OCI-LY7 (cell line): ENCODE data around the gene SYVN1. TPM values are rescaled to one million over a fixed set of nuclear protein-coding genes. Genes with fewer than 3 reads are reported as not detected.

Source experiments
- BruUV-seq: library from RNA; stranded (reverse); fragments of 400-500 nt; replicated peaks from 2 replicates; lab custom pipeline; 2021; lab: Mats Ljungman, UMichigan
- CTCF ChIA-PET: fragments of 300-600 bp; sonication (Branson Sonifier 250); formaldehyde crosslinking; loops from one replicate; lab custom pipeline; 2022; ENCODE audit warnings: antibody characterized with exemption; ENCODE audit not compliant: unreplicated experiment; lab: Charles Lee
- POLR2A ChIA-PET: fragments of 300-600 bp; sonication (Branson Sonifier 250); formaldehyde crosslinking; loops from one replicate; lab custom pipeline; 2022; ENCODE audit warnings: antibody characterized with exemption; lab: Charles Lee
- DNase-seq: peaks from one replicate; pipeline ENCODE4 v3.0.0-alpha.2; 2015; ENCODE audit warnings: low spot score
- H2AFZ ChIP-seq: fragments of 200-600 bp; sonication (generic), shearing (Covaris generic); 2 replicates; pipeline ENCODE4 v1.6.1; 2014; ENCODE audit warnings: mild to moderate bottlenecking, antibody characterized with exemption, low read length, moderate library complexity
- H3K27ac ChIP-seq: fragments of 200-600 bp; sonication (generic); 2 replicates; pipeline ENCODE4 v1.5.1; 2014; ENCODE audit warnings: mixed run types, low read depth, mild to moderate bottlenecking, moderate library complexity, low read length, inconsistent platforms; ENCODE audit not compliant: poor library complexity, severe bottlenecking
- H3K36me3 ChIP-seq: fragments of 200-600 bp; sonication (generic); 2 replicates; pipeline ENCODE4 v1.6.1; 2014; ENCODE audit warnings: mild to moderate bottlenecking, antibody characterized with exemption, low read length, moderate library complexity, mixed read lengths; ENCODE audit not compliant: insufficient read depth
- H3K4me1 ChIP-seq: fragments of 200-600 bp; sonication (generic); 2 replicates; pipeline ENCODE4 v1.5.1; 2014; ENCODE audit warnings: mild to moderate bottlenecking, low read length; ENCODE audit not compliant: insufficient read depth, poor library complexity, severe bottlenecking
- H3K4me2 ChIP-seq: fragments of 200-600 bp; sonication (generic); 2 replicates; pipeline ENCODE4 v1.6.1; 2014; ENCODE audit warnings: mild to moderate bottlenecking, low read length
- H3K4me3 ChIP-seq: fragments of 200-600 bp; sonication (generic); 2 replicates; pipeline ENCODE4 v1.5.1; 2014; ENCODE audit warnings: mild to moderate bottlenecking, low read depth, low read length; ENCODE audit not compliant: poor library complexity, severe bottlenecking
- H3K79me2 ChIP-seq: fragments of 200-600 bp; sonication (generic); 2 replicates; pipeline ENCODE4 v1.6.1; 2016; ENCODE audit warnings: low read depth, mild to moderate bottlenecking, low read length, moderate library complexity, mixed read lengths; ENCODE audit not compliant: insufficient read depth
- H3K9me2 ChIP-seq: fragments of 200-600 bp; sonication (generic); 2 replicates; pipeline ENCODE4 v1.6.1; 2016; ENCODE audit warnings: mild to moderate bottlenecking, low read length, mixed read lengths; ENCODE audit not compliant: insufficient read depth
- H3K9me3 ChIP-seq: fragments of 200-600 bp; sonication (generic); 2 replicates; pipeline ENCODE4 v1.6.1; 2014; ENCODE audit warnings: mild to moderate bottlenecking, mixed run types, low read length, mixed read lengths
- H4K20me1 ChIP-seq: fragments of 200-600 bp; sonication (generic); 2 replicates; pipeline ENCODE4 v1.6.1; 2014; ENCODE audit warnings: mild to moderate bottlenecking, antibody characterized with exemption, low read length, moderate library complexity, mixed read lengths; ENCODE audit not compliant: insufficient read depth
- EZH2phosphoT487 ChIP-seq: fragments of 200-600 bp; sonication (generic); IDR thresholded peaks from 2 replicates; pipeline ENCODE4 v1.6.1; 2018; ENCODE audit warnings: low read depth, borderline replicate concordance, mild to moderate bottlenecking, mixed run types, antibody characterized with exemption, low read length, moderate library complexity, mixed read lengths
- intact Hi-C: fragments of 100-400 bp; cut with micrococcal nuclease; formaldehyde crosslinking; loops from one replicate; pipeline ENCODE4 v1.10.0; 2022; ENCODE audit not compliant: unreplicated experiment
- total RNA-seq, 2 experiments: library from RNA; depleted of rRNA in 1 of 2; stranded (reverse); fragments of >200 nt in 1 of 2; shearing (Covaris generic) in 1 of 2; gene quantifications; 2 replicates each; pipeline ENCODE4 v1.2.3, GENCODE V29; 2014 to 2022
- TF ChIP-seq, protein P1 (sequence below): fragments of 200-600 bp; sonication (generic); conservative IDR thresholded peaks from 2 replicates; pipeline ENCODE4 v1.5.1; 2014; ENCODE audit warnings: mild to moderate bottlenecking, antibody characterized with exemption, low read length, moderate library complexity, mixed read lengths

The SYVN1 gene
- total RNA-seq, 2 experiments from 2014 or later: 134 to 310 TPM

DNA sequence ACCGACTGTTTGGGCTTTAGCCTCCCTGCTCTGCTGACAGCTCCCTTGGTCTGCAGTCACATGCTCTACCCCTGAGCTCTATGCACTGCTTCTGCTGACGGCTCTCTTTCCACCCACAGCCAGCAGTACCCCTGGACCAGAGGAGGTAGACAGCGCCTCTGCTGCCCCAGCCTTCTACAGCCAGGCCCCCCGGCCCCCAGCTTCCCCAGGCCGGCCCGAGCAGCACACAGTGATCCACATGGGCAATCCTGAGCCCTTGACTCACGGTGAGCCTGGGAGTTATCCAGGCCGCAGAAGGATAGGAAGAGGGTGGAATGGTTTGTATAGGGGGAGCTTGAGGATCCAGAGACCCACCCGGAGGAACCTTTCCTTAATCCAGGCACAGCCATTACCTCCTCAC lies 47.5 kb downstream of the SYVN1 start:
- Histone ChIP-seq H3K9me2 (no peaks in the 10 kb centered on the region), H3K4me1 (peaks cover 28% of the 10 kb centered on the region), H3K9me3 (no peaks in the 10 kb centered on the region), H3K36me3 (peaks cover 38% of the 10 kb centered on the region), H3K79me2 (peaks cover 32% of the 10 kb centered on the region), H3K4me2 (no peak overlapping the region), H2AFZ (no peak overlapping the region), H3K4me3 (no peak overlapping the region), H3K27ac (no peak overlapping the region), H4K20me1 (peaks cover 8% of the 10 kb centered on the region; the same call in 1 of the 2 replicates)
- BruUV-seq: no TSS peak
- CTCF ChIA-PET: interaction anchor here (0.6 kb wide), 1 partner anchor 88 kb away, joined by 6 read pairs; no protein-coding TSS in a partner anchor
- TF ChIP-seq, protein P1, sequence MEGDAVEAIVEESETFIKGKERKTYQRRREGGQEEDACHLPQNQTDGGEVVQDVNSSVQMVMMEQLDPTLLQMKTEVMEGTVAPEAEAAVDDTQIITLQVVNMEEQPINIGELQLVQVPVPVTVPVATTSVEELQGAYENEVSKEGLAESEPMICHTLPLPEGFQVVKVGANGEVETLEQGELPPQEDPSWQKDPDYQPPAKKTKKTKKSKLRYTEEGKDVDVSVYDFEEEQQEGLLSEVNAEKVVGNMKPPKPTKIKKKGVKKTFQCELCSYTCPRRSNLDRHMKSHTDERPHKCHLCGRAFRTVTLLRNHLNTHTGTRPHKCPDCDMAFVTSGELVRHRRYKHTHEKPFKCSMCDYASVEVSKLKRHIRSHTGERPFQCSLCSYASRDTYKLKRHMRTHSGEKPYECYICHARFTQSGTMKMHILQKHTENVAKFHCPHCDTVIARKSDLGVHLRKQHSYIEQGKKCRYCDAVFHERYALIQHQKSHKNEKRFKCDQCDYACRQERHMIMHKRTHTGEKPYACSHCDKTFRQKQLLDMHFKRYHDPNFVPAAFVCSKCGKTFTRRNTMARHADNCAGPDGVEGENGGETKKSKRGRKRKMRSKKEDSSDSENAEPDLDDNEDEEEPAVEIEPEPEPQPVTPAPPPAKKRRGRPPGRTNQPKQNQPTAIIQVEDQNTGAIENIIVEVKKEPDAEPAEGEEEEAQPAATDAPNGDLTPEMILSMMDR: no peak
- no peak for TF ChIP-seq EZH2phosphoT487
- POLR2A ChIA-PET: no interaction called here
- DNase-seq: no peak
- intact Hi-C loops: loop anchor here (10.0 kb wide), 2 partner anchors 172 to 242 kb away; partner anchors contain the start of genes ATG2A and CDC42BPG

- peak overlapping the region; percentile 85 for H3K4me2 ChIP-seq
- BruUV-seq: no TSS peak
- H3K79me2 ChIP-seq: peaks cover 45% of the 10 kb centered on the region
- H3K4me1 ChIP-seq: peaks cover 39% of the 10 kb centered on the region
- no peaks in the 10 kb centered on the region for H3K9me2 ChIP-seq
- H4K20me1 ChIP-seq: peaks cover 8% of the 10 kb centered on the region; the same call in 1 of the 2 replicates
- no peak for DNase-seq
- no peaks in the 10 kb centered on the region for H3K9me3 ChIP-seq
- ChIA-PET POLR2A (interaction anchor here (0.9 to 1.0 kb wide), 2 partner anchors 10 to 11 kb away, joined by 3 to 4 read pairs; partner anchors contain the start of gene VPS51), CTCF (no interaction called here)
- H3K27ac ChIP-seq: no peak overlapping the region
- peaks cover 49% of the 10 kb centered on the region for H3K36me3 ChIP-seq
- TF ChIP-seq, protein P1: no peak
- TF ChIP-seq EZH2phosphoT487: no peak
- intact Hi-C loops: loop anchor here (2.0 to 10.0 kb wide), 3 partner anchors 45 to 241 kb away; partner anchors contain the start of genes ATG2A, CDC42BPG and SAC3D1
- no peak overlapping the region for H2AFZ ChIP-seq
- no peak overlapping the region for H3K4me3 ChIP-seq
Observed at GRCh38 chr11:65085446-65085845, 48.9 kb downstream of the SYVN1 start.
